Posterior vena cava (tissue), 2 donors: ENCODE measurements around the gene TDRD12. TPM values are rescaled to one million over a fixed set of nuclear protein-coding genes. Genes with fewer than 3 reads are reported as not detected.
"Not testable (repeated sequence)": the region's sequence is repeated elsewhere in the genome, so short reads cannot be mapped to it uniquely, and the experiment has no call there.

Experiments
- DNase-seq: peaks from one replicate; pipeline ENCODE4 v3.0.0-alpha.2; 2020; ENCODE audit warnings: low spot score
- intact Hi-C, 2 donors: fragments of 100-400 bp; cut with DNase I; formaldehyde crosslinking; loops; one replicate each; pipeline versions ENCODE4 v1.14.1 to v1.14.2; 2022 to 2023
- total RNA-seq, 2 donors: library from RNA; stranded (reverse); fragmentation: NEBNext Ultra II Directional; extraction: Animal tissue kit (Norgen Biotek cat#: 25700); gene quantifications; one replicate each; pipeline ENCODE4 v1.2.1, GENCODE V29; 2021
- donor health status: DM: yes; HTN: yes; CAD: no.
- donor health status: DM: yes; HTN: yes; CAD: no.

TDRD12 gene
- total RNA-seq, 2 donors from 2014 or later, result 0.24 to 0.65 TPM

GRCh38 chr19:32735936-32736335 is 16.4 kb downstream of the TDRD12 start:
- no peak for DNase-seq

GRCh38 chr19:32743021-32743420 is 23.5 kb downstream of the TDRD12 start:
- intact Hi-C loops, result no loop called here
- DNase-seq, result no peak

More at GRCh38 chr19:32735936-32736335, 16.4 kb downstream of the TDRD12 start:
- intact Hi-C loops, result no loop called here

GRCh38 chr19:32743447-32743846 is 23.9 kb downstream of the TDRD12 start:
- intact Hi-C loops, result no loop called here
- DNase-seq, result no peak

GRCh38 chr19:32744555-32745325 is 25.2 kb downstream of the TDRD12 start:
- intact Hi-C loops, result no loop called here
- DNase-seq, result no peak

DNA sequence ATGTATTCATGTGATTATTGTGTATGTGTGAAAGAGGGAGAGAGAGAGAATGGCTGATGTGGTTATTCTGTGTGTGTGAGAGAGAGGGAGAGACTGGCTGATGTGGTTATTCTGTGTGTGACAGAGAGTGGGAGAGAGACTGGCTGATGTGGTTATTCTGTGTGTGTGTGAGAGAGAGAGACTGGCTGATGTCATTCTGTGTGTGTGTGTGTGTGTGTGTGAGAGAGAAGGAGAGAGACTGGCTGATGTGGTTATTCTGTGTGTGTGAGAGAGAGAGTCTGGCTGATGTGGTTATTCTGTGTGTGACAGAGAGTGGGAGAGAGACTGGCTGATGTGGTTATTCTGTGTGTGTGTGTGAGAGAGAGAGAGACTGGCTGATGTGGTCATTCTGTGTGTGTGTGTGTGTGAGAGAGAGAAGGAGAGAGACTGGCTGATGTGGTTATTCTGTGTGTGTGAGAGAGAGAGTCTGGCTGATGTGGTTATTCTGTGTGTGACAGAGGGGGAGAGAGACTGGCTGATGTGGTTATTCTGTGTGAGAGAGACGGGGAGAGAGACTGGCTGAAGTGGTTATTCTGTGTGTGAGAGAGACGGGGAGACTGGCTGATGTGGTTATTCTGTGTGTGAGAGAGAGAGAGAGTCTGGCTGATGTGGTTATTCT is 26.2 kb downstream of the TDRD12 start:
- DNase-seq, intact Hi-C loops: not testable (repeated sequence)

- DNase-seq, intact Hi-C loops: not testable (repeated sequence)
Observed at GRCh38 chr19:32746631-32747196, 27.1 kb downstream of the TDRD12 start.

GRCh38 chr19:32748497-32748896 is 28.9 kb downstream of the TDRD12 start:
- intact Hi-C loops, result no loop called here
- no peak for DNase-seq

DNA sequence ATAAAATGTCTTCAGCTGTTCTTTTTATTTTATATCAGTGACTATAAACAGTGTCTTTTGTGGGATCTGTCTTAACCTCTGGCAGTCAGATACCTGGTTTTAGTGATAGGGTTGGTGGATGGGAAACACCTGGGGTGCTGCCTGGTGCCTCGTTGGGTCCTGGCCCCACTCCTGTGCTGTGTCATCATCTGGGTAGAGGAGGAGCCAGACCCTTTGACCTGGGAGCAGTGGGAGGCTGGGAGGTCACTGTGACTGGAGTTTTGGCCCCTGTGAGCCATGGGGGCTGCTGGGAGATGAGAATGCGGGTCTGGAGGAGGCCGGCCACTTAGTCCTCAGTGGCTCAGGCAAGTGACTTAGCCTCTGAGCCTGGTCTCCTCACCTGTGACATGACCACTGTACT is 29.4 kb downstream of the TDRD12 start:
- intact Hi-C loops, result no loop called here
- DNase-seq, result no peak

DNA sequence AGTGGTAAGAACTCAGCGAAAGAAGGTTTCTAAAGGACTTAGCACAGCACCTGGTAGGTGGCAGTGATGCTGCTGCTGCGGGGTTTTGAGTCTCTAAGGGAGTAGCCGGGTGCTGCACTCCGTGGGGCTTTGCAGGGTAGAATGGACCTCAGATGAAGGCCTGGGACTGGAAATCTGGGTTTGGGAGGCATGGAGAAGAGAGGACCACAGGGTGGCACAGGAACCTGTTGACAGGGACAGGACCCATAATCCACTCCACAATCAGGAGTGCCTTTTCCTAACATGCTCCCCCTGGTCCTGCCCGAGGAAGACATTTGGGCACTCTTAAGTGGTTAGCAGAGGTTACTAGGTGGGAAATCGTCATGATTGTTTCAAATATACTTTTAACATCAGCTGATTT is 29.8 kb downstream of the TDRD12 start:
- intact Hi-C loops, result no loop called here
- DNase-seq, result no peak

DNA sequence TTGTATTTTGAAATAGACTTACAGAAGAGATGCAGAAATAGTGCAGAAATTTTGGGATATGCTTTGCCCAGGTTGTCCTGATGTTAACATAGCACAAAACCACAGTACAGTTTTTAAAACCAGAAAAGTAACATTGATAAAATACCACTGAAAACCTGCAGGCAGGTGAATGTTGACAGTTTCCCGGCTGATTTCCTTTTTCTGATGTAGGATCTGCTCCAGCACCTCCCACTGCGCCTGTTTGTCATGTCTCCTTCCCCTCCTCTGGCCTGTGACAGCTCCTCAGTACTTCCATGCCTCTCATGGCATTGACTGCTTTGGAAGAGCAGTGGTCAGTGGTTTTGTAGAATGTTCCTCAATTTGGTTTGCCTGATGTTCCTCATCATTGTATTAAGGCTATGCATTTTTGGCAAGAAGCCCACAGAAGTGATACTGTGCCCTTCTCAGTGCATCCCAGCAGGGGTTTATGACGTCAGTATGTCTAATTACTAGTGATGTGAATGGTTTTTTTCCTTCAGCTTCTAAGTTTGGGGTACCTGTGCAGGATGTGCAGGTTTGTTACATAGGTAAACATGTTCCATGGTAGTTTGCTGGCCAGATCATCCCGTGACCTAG is 31.0 kb downstream of the TDRD12 start:
- DNase-seq, result no peak
- intact Hi-C loops, result no loop called here

DNA sequence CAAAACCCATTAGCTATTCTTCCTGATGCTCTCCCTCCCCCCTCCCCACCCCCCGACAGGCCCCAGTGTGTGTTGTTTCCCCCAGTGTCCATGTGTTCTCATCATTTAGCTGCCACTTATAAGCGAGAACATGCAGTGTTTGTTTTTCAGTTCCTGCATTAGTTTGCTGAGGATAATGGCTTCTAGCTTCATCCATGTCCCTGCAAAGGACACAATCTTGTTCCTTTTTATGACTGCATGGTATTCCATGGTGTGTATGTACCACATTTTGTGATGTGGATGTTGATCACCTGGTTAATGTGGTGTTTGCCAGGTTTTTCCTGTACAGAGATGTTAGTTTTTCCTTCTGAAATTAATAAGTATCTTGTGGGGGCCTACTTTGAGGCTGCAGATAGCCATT is 31.5 kb downstream of the TDRD12 start:
- intact Hi-C loops, result no loop called here
- no peak for DNase-seq

DNA sequence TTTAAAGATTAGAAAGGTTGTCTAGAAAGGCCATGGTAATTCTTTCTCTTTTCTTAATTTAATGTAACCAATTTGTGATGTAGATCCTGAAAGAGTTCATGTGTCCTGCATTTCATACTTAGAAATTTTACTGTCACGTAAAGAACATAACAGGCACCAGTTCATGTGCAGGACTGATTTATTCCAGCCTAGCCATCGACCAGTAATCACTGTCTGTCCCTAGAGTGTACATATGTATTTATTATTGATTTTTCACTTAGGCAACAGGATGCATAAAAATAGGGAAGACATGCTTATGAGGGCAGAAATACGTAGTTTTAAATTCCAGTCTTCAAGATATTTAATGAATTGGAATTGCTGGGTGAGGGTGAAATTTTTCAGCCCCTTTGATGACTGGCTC is 37.6 kb downstream of the TDRD12 start:
- DNase-seq, result no peak
- intact Hi-C loops, result no loop called here

DNA sequence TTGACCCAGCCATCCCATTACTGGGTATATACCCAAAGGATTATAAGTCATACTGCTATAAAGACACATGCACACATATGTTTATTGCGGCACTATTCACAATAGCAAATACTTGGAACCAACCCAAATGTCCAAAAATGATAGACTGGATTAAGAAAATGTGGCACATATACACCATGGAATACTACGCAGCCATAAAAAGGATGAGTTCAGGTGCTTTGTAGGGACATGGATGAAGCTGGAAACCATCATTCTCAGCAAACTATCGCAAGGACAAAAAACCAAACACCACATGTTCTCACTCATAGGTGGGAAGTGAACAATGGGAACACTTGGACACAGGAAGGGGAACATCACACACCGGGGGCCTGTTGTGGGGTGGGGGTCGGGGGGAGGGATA is 45.8 kb downstream of the TDRD12 start:
- DNase-seq, intact Hi-C loops: not testable (repeated sequence)

DNA sequence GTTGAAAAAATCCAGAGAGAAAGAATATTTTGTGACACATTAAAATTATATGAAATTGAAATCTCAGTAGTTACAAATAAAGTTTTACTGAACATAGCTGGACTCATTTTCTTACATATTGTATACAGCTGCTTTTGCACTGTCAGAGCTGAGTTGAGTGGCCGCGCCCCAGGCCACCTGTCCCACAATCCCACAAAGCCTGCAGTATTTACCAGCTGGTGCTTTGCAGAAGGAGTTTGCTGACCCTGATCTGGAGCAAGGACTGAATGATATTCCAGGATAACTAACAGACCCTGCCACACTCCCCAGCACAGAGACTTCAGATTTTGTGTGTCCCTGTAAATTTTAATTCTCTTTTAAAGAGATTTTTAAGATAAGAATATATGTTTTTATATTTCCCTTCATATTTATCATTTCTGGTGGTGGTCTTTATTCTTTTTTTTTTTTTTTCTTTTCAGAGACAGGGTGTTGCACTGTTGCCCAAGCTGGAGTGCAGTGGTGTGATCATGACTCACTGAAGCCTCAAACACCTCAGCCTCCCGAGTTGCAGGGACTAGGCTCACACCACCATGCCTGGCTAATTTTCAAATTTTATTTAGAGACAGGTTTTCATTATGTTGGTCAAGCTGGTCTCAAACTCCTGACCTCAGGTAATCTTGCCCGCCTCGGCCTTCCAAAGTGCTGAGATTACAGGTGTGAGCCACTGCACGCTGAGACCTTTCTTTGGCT is 48.5 kb downstream of the TDRD12 start:
- DNase-seq, result no peak
- intact Hi-C loops, result no loop called here

GRCh38 chr19:32771596-32771995 is 52.0 kb downstream of the TDRD12 start:
- no peak for DNase-seq
- intact Hi-C loops, result no loop called here

DNA sequence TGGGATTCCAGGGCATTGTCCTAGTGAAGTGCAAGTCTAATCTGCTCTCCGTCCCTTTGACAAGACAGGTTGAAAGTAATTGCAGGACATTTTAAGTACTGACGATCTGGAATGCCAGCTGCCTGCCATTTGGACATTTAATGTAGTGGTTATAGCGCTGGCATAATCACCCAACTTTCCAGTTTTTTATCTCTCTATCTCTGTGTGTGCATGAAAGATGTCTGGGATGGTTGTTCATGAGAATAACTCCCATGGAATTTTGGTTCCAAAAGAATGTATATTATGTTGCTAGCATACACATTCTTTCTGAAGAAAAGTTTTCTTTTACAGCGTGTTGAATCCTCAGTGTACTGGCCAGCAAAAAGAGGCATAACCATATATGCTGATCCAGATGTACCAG is 53.6 kb downstream of the TDRD12 start:
- intact Hi-C loops, result no loop called here
- DNase-seq, result no peak

GRCh38 chr19:32779082-32779481 is 59.5 kb downstream of the TDRD12 start:
- DNase-seq, result no peak
- intact Hi-C loops, result no loop called here

DNA sequence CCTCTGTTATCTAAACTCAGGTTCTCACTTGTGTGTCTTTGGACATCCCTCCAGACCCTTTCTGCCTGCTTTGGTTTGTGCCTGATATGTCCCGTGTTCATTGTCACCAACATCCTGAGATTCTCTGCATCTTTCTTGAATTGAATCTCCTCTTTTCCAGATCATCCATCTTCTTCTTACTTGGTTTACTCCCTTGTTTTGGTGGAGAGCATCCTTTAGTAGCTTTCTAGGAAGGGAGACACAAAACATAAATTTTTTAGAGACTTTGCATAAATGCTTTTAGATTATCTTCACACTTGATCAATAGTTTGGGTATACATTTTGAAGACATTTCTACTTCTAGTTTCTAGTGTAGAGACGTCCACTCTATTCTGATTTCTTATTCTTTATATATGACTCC is 61.7 kb downstream of the TDRD12 start:
- no peak for DNase-seq
- intact Hi-C loops, result no loop called here

- intact Hi-C loops, DNase-seq: not testable (repeated sequence)
Observed at GRCh38 chr19:32782089-32782488, 62.5 kb downstream of the TDRD12 start.
